HG03521 (cell line): ENCODE measurements around the gene INTS1.
"Not testable (repeated sequence)": the region's sequence is repeated elsewhere in the genome, so short reads cannot be mapped to it uniquely, and the experiment has no call there.

Experiments
- ATAC-seq: cut with Tn5 transposase; IDR thresholded peaks from one replicate; pipeline ENCODE4 v1.9.1; 2021; ENCODE audit warnings: mild to moderate bottlenecking, moderate library complexity; ENCODE audit not compliant: unreplicated experiment

The INTS1 gene

GRCh38 chr7:1447551-1448244, 56.5 kb downstream of the INTS1 start:
- ATAC-seq: no peak

DNA sequence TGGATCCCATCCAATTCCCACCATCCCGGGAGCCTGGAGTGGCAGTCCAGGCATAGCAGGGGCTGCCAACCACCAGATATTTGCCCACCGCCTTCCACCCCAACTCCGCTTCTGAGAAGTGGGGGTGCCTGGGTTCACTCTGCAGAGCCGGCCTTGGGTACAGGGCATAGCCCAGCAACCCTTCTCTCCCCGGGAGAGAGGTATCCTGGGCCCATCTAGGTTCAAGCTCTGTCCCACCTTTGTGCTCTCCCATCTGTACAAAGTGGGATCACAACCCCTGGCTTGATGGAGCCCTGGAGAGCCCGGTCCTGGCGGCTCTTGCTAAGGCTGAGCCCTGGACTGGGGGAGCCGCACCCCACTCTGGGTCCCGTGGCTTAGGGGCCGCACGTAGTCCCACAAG, 57.1 kb downstream of the INTS1 start:
- no peak for ATAC-seq

GRCh38 chr7:1446620-1447032, 57.6 kb downstream of the INTS1 start:
- no peak for ATAC-seq

DNA sequence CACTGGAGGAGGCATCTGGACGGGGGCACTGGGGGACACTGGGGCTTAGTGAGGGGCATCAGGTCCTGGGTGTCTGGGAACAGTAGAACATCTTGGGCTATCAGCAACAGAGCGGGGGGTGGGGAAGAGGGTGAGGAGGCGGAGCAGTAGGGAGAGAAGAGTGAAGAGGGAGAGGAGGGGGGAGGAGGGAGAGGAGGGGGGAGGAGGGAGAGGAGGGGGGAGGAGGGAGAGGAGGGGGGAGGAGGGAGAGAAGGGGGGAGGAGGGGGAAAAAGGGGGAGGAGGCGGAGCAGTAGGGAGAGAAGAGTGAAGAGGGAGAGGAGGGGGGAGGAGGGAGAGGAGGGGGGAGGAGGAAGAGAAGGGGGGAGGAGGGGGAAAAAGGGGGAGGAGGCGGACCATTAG, 58.2 kb downstream of the INTS1 start:
- ATAC-seq: not testable (repeated sequence)

DNA sequence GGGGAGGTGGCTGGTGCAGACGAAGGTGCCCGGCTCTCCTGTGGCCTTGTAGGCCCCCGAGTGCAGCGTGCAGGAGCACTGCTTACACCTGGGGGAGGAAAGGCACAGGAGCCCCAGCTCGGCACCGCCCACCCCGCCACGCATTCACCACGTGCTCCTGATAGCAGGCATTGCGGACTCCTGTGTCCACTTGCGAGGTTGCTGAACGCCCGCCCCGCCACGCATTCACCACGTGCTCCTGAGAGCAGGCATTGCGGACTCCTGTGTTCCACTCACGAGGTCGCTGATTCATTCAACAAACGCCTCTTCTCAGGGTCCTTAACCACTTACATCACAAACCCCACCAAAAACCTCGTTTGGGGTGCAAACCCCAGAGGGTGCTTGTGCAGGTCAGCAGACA, 58.8 kb downstream of the INTS1 start:
- ATAC-seq: no peak

GRCh38 chr7:1444925-1445322, 59.3 kb downstream of the INTS1 start:
- no peak for ATAC-seq

DNA sequence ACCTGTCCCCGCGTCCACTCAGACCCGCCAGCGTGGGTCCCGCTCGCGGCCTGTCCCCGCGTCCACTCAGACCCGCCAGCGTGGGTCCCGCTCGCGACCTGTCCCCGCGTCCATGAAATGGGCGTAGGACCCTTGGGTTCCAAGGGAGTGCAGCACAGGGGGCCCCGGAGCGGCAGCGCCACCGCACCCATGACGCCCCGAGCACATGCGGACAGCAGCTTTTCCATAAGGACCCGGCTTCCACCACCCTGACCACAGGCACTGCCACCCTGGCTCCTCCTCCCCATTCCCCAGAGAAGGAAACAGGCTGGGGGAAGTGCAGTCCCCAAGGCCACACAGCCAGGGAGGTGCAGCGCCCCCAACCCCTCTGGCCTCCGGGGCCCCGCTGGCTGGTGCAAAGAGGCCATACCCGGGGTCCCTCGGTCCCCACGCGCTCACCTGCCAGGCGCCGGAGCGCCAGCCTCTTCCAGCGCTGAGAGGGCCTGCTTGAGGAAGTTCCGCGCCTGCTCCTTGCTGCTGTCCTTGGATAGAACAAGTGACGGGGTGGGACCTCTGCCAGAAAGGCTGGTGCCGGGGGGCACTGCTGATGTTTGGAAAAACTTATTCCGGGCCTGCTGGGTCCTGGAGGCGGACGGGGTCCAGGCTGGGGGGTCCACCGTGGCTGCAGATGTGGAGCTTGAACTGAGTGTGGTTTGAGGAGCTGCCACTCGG, 59.8 kb downstream of the INTS1 start:
- ATAC-seq: no peak

DNA sequence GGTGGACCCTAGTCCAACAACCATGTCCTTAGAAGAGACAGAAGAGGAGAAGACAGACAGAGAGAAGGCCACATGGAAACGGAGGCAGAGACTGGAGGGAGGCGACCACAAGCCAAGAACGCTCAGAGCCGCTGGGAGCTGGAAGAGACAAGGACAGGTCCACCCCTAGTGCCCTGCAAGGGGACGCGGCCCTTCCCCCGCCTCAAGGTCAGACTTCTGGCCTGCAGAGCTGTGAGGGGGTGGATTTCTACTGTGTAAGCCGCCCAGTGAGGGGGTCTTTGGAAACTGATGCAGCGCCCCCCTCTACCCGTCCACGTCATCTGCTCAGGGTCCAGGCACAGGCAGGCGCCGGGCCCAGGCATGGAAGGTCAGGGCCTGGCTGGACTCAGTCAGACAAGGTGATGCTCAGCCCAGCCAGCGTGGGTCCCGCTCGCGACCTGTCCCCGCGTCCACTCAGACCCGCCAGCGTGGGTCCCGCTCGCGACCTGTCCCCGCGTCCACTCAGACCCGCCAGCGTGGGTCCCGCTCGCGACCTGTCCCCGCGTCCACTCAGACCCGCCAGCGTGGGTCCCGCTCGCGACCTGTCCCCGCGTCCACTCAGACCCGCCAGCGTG, 60.5 kb downstream of the INTS1 start:
- ATAC-seq: not testable (repeated sequence)

DNA sequence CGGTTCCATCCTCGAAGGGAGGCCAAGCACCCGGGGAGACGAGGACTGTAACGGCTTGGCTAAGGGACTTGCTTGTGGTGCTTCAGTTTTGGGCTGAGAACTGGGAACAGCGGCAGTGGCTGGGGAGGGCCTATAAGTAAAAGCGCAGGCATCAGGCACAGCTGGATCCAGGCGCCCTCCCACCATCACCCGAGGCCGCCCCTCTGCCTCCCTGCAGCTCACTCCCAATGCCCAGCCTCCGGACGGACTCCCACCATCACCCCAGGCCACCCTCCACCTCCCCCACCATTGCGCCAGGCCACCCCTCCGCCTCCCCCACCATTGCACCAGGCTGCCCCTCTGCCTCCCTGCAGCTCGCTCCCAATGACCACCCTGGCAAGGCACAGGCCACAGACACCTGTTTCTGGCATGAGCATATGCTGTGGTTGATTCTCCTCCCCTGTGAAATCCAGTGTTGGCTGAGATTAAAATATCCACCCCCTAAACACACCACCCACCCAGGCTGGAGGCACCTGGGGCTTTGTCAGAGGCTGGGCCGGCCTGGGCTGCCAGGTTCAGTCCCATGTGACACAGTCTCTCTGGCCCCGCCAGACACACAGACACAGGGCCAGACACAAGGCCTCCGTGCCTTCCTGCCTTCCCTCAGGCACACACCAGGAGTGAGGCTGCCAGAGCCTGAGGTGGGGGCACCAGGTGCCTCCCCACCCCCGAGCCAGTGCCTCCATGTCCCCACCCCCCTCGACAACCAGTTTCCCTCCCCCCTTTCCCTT, 61.6 kb downstream of the INTS1 start:
- no peak for ATAC-seq

DNA sequence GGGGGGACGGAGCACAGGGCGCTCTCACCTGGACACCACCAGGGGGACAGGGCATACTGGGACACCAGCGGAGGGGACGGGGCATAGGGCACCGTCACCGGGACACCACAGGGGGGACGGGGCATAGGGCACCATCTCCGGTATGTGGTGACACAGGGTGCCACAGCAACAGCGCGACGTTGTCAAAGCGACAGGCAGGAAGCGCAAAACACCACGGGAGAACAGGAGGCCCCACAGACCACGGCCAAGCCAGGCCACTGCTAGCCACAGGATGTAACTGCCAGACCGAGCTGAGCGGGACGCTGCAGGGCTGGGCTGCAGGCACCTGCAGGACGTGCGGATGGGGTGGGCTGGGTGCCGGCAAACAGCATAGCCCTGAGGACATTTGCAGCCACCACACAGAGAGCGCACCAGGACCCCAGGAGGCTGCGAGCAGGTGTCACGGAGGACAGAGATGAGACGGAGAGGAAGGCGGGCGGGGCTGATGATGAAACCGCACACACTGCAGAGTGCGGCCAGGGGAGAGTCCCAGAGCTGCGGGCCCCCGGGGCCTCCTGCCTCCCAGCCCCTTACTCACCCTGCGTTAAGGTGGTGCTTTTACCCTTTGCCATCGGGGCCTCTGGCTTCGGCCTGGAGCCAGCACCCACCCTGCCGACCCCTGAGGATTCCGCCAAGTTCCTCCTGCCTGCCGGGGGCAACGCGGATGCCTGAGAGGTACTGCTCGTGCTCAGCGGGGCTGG, 62.4 kb downstream of the INTS1 start:
- no peak for ATAC-seq

DNA sequence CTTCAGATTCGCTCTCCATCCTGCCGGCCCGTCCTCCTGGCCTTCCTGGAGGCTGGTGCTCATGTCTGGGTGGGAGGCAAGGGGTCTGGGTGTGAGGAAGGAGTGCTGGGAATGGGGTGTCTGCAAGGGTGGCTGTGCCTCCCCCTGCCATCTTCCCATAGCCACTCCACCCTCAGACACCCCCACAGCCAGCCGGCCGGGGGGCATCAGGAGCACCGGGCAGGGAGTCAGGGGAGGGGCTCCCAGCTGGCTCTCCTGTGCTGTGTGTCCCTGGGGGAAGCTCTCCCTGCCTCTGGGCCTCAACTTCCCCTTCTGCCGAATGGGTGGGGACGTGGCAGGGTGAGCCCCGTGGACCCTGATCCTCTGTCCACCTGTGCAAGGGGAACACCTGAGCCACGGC, 63.6 kb downstream of the INTS1 start:
- ATAC-seq: no peak

- no peak for ATAC-seq
Measured at GRCh38 chr7:1439373-1440363, 64.5 kb downstream of the INTS1 start.

GRCh38 chr7:1438821-1439220, 65.4 kb downstream of the INTS1 start:
- no peak for ATAC-seq

DNA sequence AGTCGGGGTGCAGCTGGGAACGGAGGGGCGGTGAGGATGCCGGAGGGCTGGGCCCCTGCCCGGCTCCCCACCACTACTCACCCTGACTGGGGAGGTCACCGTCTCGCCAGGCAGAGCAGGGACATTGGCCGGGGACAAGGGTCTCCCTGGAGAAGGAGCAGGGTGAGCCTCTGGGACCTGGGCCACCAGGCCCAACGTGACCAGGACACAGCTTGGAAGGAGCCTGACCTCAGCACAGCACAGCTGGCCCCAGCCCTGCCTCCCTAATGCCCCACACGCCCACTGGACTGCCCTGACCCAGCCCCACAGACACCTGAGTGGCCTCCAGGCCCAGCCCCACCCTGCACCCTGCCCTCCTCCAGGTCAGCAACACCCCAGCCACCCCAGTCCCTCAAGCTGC, 66.0 kb downstream of the INTS1 start:
- ATAC-seq: no peak

DNA sequence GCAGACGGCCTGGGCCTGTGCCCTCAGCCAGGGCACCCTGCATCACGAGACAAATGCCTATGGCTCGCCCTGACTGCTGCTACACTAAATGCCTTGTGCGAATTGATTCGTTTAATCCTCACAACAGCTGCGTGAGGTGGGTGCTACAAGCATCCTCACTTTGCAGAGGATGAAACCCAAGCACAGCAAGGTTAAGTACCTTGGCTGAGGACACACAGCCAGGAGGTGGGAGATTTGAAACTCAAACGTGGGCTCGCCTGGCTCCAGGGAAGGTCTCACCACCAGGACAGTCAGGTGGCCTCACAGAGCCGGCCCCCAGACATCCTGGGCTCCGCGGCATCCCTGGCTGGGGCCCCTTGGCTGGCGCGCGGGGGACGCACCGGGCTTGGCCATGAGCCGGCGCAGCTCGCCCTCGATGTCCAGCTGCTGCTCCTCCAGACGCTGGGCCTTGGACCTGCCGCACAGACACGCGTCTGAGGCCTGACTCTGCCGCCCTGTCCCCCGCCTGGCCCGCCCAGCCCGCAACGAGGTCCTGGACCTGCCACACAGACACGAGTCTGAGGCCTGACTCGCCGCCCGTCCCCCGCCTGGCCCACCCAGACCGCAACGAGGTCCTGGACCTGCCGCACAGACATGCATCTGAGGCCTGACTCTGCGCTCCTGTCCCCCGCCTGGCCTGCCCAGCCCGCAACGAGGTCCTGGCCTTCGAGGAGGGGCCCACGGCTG, 66.9 kb downstream of the INTS1 start:
- no peak for ATAC-seq

GRCh38 chr7:1436608-1437007, 67.6 kb downstream of the INTS1 start:
- no peak for ATAC-seq

- no peak for ATAC-seq
Measured at GRCh38 chr7:1434891-1435670, 69.1 kb downstream of the INTS1 start.

DNA sequence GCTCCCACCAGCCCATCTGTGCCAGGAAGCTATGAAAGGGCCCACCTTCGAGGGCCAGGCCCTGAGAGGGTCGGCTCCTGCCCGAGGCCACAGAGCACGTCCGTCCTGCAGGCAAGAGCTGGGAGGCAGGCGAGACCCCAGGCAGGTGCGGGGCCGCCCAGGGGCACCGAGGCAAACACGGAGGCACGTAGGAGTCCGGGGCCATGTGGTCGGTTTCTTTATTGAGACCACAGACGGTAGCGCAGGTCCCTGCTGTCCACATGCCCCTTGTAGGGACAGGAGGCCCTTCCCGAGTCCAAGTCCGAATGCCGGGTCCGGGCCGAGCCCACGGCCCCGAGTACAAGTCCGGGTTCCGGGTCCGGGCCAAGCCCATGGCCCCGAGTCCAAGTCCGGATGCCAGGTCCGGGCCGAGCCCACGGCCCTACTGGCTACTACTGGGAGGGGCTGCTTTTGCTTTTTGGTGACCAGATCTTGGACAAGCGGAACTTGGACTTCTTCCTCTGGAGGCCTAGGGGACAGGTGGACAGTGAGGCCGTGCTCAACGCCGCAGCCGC, 69.9 kb downstream of the INTS1 start:
- no peak for ATAC-seq
